MG63 (cell line): ENCODE measurements around the gene FOSB. TPM values are rescaled to one million over a fixed set of nuclear protein-coding genes. Genes with fewer than 3 reads are reported as not detected.

Experiments used
- DNase-seq: peaks from one replicate; pipeline ENCODE4 v3.0.0-alpha.2; 2020
- H3K27me3 ChIP-seq: fragments of 250-450 bp; sonication (Bioruptor Pico); 2 replicates; pipeline ENCODE4 v1.5.1; 2020; ENCODE audit warnings: mild to moderate bottlenecking, moderate library complexity
- H3K36me3 ChIP-seq: fragments of 250-450 bp; sonication (Bioruptor Pico); 2 replicates; pipeline ENCODE4 v1.5.1; 2020; ENCODE audit warnings: mild to moderate bottlenecking, moderate library complexity
- H3K4me3 ChIP-seq: fragments of 250-450 bp; sonication (Bioruptor Pico); 2 replicates; pipeline ENCODE4 v1.5.1; 2020; ENCODE audit warnings: mild to moderate bottlenecking, moderate library complexity
- H3K9me3 ChIP-seq: fragments of 250-450 bp; sonication (Bioruptor Pico); 2 replicates; pipeline ENCODE4 v1.5.1; 2020; ENCODE audit warnings: mild to moderate bottlenecking, moderate library complexity
- total RNA-seq: library from RNA; depleted of rRNA; stranded (reverse); fragments of >200 nt; shearing (Covaris generic); gene quantifications from 2 replicates; pipeline ENCODE4 v1.2.3, GENCODE V29; 2014; ENCODE audit warnings: low replicate concordance

The FOSB gene
- total RNA-seq, 1 experiment from 2014 or later: 0.33 TPM

- no peaks in the 10 kb centered on the region for H3K27me3 ChIP-seq
- no peak overlapping the region; the same call in 1 of the 2 replicates for H3K4me3 ChIP-seq
- no peaks in the 10 kb centered on the region for H3K9me3 ChIP-seq
- no peaks in the 10 kb centered on the region for H3K36me3 ChIP-seq
- peak; percentile 99 for DNase-seq
These were observed 11.9 kb upstream of the FOSB start for GRCh38 chr19:45455707-45456499.

- no peak for DNase-seq
- H3K36me3 ChIP-seq: no peaks in the 10 kb centered on the region
- H3K9me3 ChIP-seq: no peaks in the 10 kb centered on the region
- H3K27me3 ChIP-seq: no peaks in the 10 kb centered on the region
- H3K4me3 ChIP-seq: no peak overlapping the region
These were observed 11.3 kb upstream of the FOSB start for GRCh38 chr19:45456500-45456815.

GRCh38 chr19:45457776-45458175 lies 10.0 kb upstream of the FOSB start:
- Histone ChIP-seq H3K36me3 (no peaks in the 10 kb centered on the region), H3K4me3 (no peak overlapping the region), H3K27me3 (no peaks in the 10 kb centered on the region), H3K9me3 (no peaks in the 10 kb centered on the region)
- DNase-seq: no peak

- no peak for DNase-seq
- Histone ChIP-seq H3K4me3 (no peak overlapping the region), H3K36me3 (no peaks in the 10 kb centered on the region), H3K9me3 (no peaks in the 10 kb centered on the region), H3K27me3 (no peaks in the 10 kb centered on the region)
These were observed 6.9 kb upstream of the FOSB start for GRCh38 chr19:45460807-45461347.

- Histone ChIP-seq H3K27me3 (no peaks in the 10 kb centered on the region), H3K9me3 (no peaks in the 10 kb centered on the region), H3K4me3 (no peak overlapping the region), H3K36me3 (no peaks in the 10 kb centered on the region)
- no peak for DNase-seq
These were observed 5.6 kb upstream of the FOSB start for GRCh38 chr19:45462174-45462573.

GRCh38 chr19:45463241-45463640 lies 4.6 kb upstream of the FOSB start:
- no peaks in the 10 kb centered on the region for H3K27me3 ChIP-seq
- H3K4me3 ChIP-seq: no peak overlapping the region
- DNase-seq: no peak
- H3K36me3 ChIP-seq: no peaks in the 10 kb centered on the region
- no peaks in the 10 kb centered on the region for H3K9me3 ChIP-seq

- no peak overlapping the region for H3K4me3 ChIP-seq
- no peaks in the 10 kb centered on the region for H3K9me3 ChIP-seq
- DNase-seq: no peak
- H3K27me3 ChIP-seq: no peaks in the 10 kb centered on the region
- H3K36me3 ChIP-seq: no peaks in the 10 kb centered on the region
These were observed 3.5 kb upstream of the FOSB start for GRCh38 chr19:45464274-45464673.

GRCh38 chr19:45464852-45465441 lies 2.8 kb upstream of the FOSB start:
- no peak for DNase-seq
- Histone ChIP-seq H3K9me3 (no peaks in the 10 kb centered on the region), H3K27me3 (no peaks in the 10 kb centered on the region), H3K36me3 (no peaks in the 10 kb centered on the region), H3K4me3 (no peak overlapping the region)

- DNase-seq: no peak
- Histone ChIP-seq H3K36me3 (no peaks in the 10 kb centered on the region), H3K4me3 (peak overlapping the region; percentile 77), H3K27me3 (no peaks in the 10 kb centered on the region), H3K9me3 (no peaks in the 10 kb centered on the region)
These were observed 711 bp upstream of the FOSB start for GRCh38 chr19:45467115-45467455.

- no peaks in the 10 kb centered on the region for H3K36me3 ChIP-seq
- H3K4me3 ChIP-seq: peak overlapping the region; percentile 77
- DNase-seq: peak; percentile 26
- H3K27me3 ChIP-seq: no peaks in the 10 kb centered on the region
- no peaks in the 10 kb centered on the region for H3K9me3 ChIP-seq
These were observed 409 bp downstream of the FOSB start for GRCh38 chr19:45468159-45468651.

- no peaks in the 10 kb centered on the region for H3K9me3 ChIP-seq
- no peaks in the 10 kb centered on the region for H3K36me3 ChIP-seq
- no peaks in the 10 kb centered on the region for H3K27me3 ChIP-seq
- peak overlapping the region; percentile 77 for H3K4me3 ChIP-seq
- no peak for DNase-seq
These were observed 971 bp downstream of the FOSB start for GRCh38 chr19:45468803-45469131.

GRCh38 chr19:45469132-45469944 lies 1.5 kb downstream of the FOSB start:
- DNase-seq: peak; percentile 95
- H3K27me3 ChIP-seq: no peaks in the 10 kb centered on the region
- no peaks in the 10 kb centered on the region for H3K9me3 ChIP-seq
- no peaks in the 10 kb centered on the region for H3K36me3 ChIP-seq
- peak overlapping the region; percentile 77 for H3K4me3 ChIP-seq

- H3K4me3 ChIP-seq: peak overlapping the region; percentile 77
- H3K9me3 ChIP-seq: no peaks in the 10 kb centered on the region
- DNase-seq: peak; percentile 62
- no peaks in the 10 kb centered on the region for H3K27me3 ChIP-seq
- H3K36me3 ChIP-seq: no peaks in the 10 kb centered on the region
These were observed 2.4 kb downstream of the FOSB start for GRCh38 chr19:45469945-45470761.

- no peaks in the 10 kb centered on the region for H3K27me3 ChIP-seq
- H3K36me3 ChIP-seq: no peaks in the 10 kb centered on the region
- DNase-seq: no peak
- H3K9me3 ChIP-seq: no peaks in the 10 kb centered on the region
- no peak overlapping the region for H3K4me3 ChIP-seq
These were observed 2.9 kb downstream of the FOSB start for GRCh38 chr19:45470762-45471081.

- no peak for DNase-seq
- Histone ChIP-seq H3K36me3 (no peaks in the 10 kb centered on the region), H3K27me3 (no peaks in the 10 kb centered on the region), H3K4me3 (no peak overlapping the region), H3K9me3 (no peaks in the 10 kb centered on the region)
These were observed 3.5 kb downstream of the FOSB start for GRCh38 chr19:45471111-45471930.

- no peak overlapping the region for H3K4me3 ChIP-seq
- no peak for DNase-seq
- no peaks in the 10 kb centered on the region for H3K27me3 ChIP-seq
- no peaks in the 10 kb centered on the region for H3K36me3 ChIP-seq
- no peaks in the 10 kb centered on the region for H3K9me3 ChIP-seq
These were observed 4.3 kb downstream of the FOSB start for GRCh38 chr19:45471931-45472562.
